Upper lobe of left lung (tissue), 4 donors: ENCODE results near the gene AMBP.

Source experiments
- EP300 ChIP-seq, 4 donors: sonication (generic); formaldehyde crosslinking; IDR thresholded peaks; one replicate each; pipeline ENCODE4 v1.5.1; 2017; ENCODE audit warnings: antibody characterized with exemption in 4 of 4, control low read depth in 2 of 4
- POLR2A ChIP-seq, 4 donors: fragments of 450-650 bp; IDR thresholded peaks; one replicate each; pipeline ENCODE4 v1.5.1; 2016 to 2017; ENCODE audit warnings: antibody characterized with exemption in 4 of 4, mild to moderate bottlenecking in 2 of 4
- TF ChIP-seq, protein P1 (sequence below), 6 experiments: fragments of 450-650 bp in 4 of 6; fragments of 200-600 bp in 2 of 6; sonication (generic) in 2 of 6; IDR thresholded peaks; one replicate each; pipeline ENCODE4 v1.5.1; 2016 to 2019; ENCODE audit warnings: antibody characterized with exemption in 6 of 6

DNA sequence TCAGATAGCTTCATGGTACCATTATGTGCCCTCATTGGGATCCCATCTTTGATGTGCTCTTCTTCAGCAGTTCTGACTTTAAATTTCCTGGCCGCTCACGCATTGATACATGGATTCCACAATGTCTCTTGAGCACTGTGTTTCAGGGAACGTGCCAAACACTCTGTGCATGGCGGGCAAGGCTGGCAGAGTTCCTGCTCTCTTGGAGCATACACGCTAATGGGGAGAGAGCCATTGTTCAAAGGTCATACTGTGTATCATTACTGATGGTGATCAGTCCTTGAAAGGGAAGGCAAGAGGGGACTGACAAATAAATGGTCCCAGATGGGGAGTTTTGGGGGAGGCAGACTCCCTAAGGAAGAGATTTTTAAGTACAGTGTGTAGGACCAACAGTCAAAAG is 52.3 kb downstream of the AMBP start:
- TF ChIP-seq POLR2A (IDR thresholded peaks at IDR 0.05), result no peak
- TF ChIP-seq, protein P1, sequence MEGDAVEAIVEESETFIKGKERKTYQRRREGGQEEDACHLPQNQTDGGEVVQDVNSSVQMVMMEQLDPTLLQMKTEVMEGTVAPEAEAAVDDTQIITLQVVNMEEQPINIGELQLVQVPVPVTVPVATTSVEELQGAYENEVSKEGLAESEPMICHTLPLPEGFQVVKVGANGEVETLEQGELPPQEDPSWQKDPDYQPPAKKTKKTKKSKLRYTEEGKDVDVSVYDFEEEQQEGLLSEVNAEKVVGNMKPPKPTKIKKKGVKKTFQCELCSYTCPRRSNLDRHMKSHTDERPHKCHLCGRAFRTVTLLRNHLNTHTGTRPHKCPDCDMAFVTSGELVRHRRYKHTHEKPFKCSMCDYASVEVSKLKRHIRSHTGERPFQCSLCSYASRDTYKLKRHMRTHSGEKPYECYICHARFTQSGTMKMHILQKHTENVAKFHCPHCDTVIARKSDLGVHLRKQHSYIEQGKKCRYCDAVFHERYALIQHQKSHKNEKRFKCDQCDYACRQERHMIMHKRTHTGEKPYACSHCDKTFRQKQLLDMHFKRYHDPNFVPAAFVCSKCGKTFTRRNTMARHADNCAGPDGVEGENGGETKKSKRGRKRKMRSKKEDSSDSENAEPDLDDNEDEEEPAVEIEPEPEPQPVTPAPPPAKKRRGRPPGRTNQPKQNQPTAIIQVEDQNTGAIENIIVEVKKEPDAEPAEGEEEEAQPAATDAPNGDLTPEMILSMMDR (IDR thresholded peaks at IDR 0.05), result no peak
- no peak for TF ChIP-seq EP300 (IDR thresholded peaks at IDR 0.05)
